ENCODE data around the gene VIPAS39. TPM values are rescaled to one million over a fixed set of nuclear protein-coding genes. Genes with fewer than 3 reads are reported as not detected.

VIPAS39 gene
- total and polyA plus RNA-seq, 2 of the 13 experiments (the other 11 are each of a cell fraction or from before 2014, with no cell fraction given), result 13.3 to 21.5 TPM

DNA sequence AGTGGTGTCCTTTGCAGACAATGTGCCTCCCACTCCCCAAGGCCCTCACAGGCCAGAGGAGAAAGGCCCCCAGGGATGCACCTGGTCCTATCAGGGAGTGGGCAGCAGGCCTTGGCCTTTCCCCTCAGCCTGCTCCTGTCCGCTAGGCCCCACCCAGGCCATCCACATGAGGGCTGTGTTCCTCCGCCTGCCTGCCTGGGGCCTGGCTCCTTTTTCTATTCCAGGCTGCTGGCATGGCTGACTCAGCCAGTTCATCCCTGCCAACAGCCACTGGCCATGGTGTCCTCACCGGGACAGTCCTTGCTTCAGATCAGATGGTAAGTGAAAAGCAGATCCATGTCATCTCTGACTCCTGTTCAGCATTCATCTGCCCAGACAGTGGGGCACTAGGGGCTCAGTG, 27.9 kb upstream of the VIPAS39 start:
- WGBS (ENCODE audit: low lambda C conversion rate), result 100% methylated on average over 2 of the region's 3 CpGs
- ChIA-PET POLR2A (no interaction called here), CTCF (ENCODE audit: low intra/inter-chr PET ratio, low total read pairs) (no interaction called here)
- no TSS peak for BruUV-seq (replicated peaks)
- H3K4me3 ChIP-seq (replicated peaks in 1 of 3; ENCODE audit: insufficient read depth in 1 of 3, low read depth in 2 of 3, low read length in 3 of 3), result no peak overlapping the region
- H3K9ac ChIP-seq (ENCODE audit: insufficient read depth, low read depth, low read length), result no peak overlapping the region
- H3K27me3 ChIP-seq (ENCODE audit: control insufficient read depth in 1 of 2, insufficient read depth in 2 of 2, low read length in 2 of 2), result no peaks in the 10 kb centered on the region
- no peak overlapping the region for H2AFZ ChIP-seq (ENCODE audit: low read length)
- H3K9me3 ChIP-seq (ENCODE audit: low read length), result no peaks in the 10 kb centered on the region
- H3K4me1 ChIP-seq (ENCODE audit: insufficient read depth, low read length), result no peaks in the 10 kb centered on the region
- H3K36me3 ChIP-seq (replicated peaks in 1 of 2; ENCODE audit: control insufficient read depth in 1 of 2, insufficient read depth in 2 of 2, low read length in 2 of 2), result peaks cover 26 to 35% of the 10 kb centered on the region in 2 experiments
- intact Hi-C loops (cut with micrococcal nuclease; ENCODE audit: unreplicated experiment) (no loop called here), in situ Hi-C loops (cut with HindIII; ENCODE audit: extremely low pct_ligation_motif_present, low pct_unique_long_range_greater_than_20kb) (no loop called here)
- H3K4me2 ChIP-seq (ENCODE audit: low read depth, low read length), result no peak overlapping the region
- peak; percentile 30 for ATAC-seq
- no peak for TF ChIP-seq ZNF7 (CRISPR knock-in tag; IDR thresholded peaks at IDR 0.05)
- TF ChIP-seq, protein P1, sequence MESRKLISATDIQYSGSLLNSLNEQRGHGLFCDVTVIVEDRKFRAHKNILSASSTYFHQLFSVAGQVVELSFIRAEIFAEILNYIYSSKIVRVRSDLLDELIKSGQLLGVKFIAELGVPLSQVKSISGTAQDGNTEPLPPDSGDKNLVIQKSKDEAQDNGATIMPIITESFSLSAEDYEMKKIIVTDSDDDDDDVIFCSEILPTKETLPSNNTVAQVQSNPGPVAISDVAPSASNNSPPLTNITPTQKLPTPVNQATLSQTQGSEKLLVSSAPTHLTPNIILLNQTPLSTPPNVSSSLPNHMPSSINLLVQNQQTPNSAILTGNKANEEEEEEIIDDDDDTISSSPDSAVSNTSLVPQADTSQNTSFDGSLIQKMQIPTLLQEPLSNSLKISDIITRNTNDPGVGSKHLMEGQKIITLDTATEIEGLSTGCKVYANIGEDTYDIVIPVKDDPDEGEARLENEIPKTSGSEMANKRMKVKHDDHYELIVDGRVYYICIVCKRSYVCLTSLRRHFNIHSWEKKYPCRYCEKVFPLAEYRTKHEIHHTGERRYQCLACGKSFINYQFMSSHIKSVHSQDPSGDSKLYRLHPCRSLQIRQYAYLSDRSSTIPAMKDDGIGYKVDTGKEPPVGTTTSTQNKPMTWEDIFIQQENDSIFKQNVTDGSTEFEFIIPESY (CRISPR knock-in tag; IDR thresholded peaks at IDR 0.05), result peak; percentile 57; the same call in 1 of the 2 replicates
- TF ChIP-seq, protein P2, sequence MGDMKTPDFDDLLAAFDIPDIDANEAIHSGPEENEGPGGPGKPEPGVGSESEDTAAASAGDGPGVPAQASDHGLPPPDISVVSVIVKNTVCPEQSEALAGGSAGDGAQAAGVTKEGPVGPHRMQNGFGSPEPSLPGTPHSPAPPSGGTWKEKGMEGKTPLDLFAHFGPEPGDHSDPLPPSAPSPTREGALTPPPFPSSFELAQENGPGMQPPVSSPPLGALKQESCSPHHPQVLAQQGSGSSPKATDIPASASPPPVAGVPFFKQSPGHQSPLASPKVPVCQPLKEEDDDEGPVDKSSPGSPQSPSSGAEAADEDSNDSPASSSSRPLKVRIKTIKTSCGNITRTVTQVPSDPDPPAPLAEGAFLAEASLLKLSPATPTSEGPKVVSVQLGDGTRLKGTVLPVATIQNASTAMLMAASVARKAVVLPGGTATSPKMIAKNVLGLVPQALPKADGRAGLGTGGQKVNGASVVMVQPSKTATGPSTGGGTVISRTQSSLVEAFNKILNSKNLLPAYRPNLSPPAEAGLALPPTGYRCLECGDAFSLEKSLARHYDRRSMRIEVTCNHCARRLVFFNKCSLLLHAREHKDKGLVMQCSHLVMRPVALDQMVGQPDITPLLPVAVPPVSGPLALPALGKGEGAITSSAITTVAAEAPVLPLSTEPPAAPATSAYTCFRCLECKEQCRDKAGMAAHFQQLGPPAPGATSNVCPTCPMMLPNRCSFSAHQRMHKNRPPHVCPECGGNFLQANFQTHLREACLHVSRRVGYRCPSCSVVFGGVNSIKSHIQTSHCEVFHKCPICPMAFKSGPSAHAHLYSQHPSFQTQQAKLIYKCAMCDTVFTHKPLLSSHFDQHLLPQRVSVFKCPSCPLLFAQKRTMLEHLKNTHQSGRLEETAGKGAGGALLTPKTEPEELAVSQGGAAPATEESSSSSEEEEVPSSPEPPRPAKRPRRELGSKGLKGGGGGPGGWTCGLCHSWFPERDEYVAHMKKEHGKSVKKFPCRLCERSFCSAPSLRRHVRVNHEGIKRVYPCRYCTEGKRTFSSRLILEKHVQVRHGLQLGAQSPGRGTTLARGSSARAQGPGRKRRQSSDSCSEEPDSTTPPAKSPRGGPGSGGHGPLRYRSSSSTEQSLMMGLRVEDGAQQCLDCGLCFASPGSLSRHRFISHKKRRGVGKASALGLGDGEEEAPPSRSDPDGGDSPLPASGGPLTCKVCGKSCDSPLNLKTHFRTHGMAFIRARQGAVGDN (CRISPR knock-in tag; IDR thresholded peaks at IDR 0.05), result peak; percentile 26; the same call in 1 of the 2 replicates
- H3K79me2 ChIP-seq (ENCODE audit: insufficient read depth, low read length), result no peaks in the 10 kb centered on the region
- H4K20me1 ChIP-seq (ENCODE audit: insufficient read depth, low read length), result no peaks in the 10 kb centered on the region
- FAIRE-seq, result no peak
- H3K27ac ChIP-seq (ENCODE audit: extremely low read length, insufficient read depth, low read length), result no peak overlapping the region
- DNase-seq (ENCODE audit: low spot score), result no peak
